ENCODE measurements around the gene TRAPPC2L. TPM values are rescaled to one million over a fixed set of nuclear protein-coding genes. Genes with fewer than 3 reads are reported as not detected.

The TRAPPC2L gene
- total RNA-seq, 1 donor = 43.1 TPM

DNA sequence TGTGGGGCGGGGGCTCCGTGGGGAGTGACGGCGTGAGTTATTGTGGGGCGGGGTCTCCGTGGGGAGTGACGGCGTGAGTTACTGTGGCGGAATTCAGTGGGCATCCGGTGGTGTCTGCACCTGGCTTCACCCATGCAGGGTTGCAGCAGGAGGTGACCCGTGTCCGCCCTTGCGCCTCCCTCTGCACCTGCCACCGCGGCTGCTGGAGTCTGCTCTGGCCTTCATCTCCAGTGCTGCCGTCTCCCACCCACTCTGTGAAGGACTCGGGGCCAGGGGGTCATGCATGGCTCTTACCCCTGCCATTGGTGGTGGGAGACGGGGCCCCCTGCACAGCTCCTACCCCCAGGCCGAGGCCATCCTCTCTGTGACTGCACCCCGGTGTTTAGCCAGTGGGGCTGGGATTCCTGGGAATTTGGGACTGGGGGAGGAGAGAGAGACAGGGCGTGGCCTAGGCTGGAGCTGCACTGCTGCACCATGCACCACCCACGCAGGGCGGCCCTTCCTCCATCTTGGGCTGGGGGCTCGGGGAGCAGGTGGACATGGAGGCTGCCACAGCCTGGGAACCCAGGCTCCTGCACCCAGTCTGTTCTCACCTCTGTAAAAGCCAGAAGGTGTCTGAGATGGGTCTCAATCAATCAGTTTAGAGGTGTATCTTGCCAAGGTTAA is 10.8 kb downstream of the TRAPPC2L start:
- H2AFZ ChIP-seq (ENCODE audit: low read length) = no peak overlapping the region
- no peak overlapping the region for H3K27ac ChIP-seq (ENCODE audit: low read depth, low read length)
- peaks cover 22% of the 10 kb centered on the region for H3K27me3 ChIP-seq (ENCODE audit: insufficient read depth, low read length)
- TF ChIP-seq, protein P1, sequence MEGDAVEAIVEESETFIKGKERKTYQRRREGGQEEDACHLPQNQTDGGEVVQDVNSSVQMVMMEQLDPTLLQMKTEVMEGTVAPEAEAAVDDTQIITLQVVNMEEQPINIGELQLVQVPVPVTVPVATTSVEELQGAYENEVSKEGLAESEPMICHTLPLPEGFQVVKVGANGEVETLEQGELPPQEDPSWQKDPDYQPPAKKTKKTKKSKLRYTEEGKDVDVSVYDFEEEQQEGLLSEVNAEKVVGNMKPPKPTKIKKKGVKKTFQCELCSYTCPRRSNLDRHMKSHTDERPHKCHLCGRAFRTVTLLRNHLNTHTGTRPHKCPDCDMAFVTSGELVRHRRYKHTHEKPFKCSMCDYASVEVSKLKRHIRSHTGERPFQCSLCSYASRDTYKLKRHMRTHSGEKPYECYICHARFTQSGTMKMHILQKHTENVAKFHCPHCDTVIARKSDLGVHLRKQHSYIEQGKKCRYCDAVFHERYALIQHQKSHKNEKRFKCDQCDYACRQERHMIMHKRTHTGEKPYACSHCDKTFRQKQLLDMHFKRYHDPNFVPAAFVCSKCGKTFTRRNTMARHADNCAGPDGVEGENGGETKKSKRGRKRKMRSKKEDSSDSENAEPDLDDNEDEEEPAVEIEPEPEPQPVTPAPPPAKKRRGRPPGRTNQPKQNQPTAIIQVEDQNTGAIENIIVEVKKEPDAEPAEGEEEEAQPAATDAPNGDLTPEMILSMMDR (IDR thresholded peaks at IDR 0.05; ENCODE audit: extremely low read depth, low read depth, low read length) = no peak
- no peak overlapping the region for H3K4me2 ChIP-seq (ENCODE audit: insufficient read depth, low read length)
- no peaks in the 10 kb centered on the region for H3K9me3 ChIP-seq (ENCODE audit: low read depth, low read length)
- no peak for DNase-seq (ENCODE audit: insufficient read length, low spot score, missing footprints)
- H3K4me1 ChIP-seq (ENCODE audit: insufficient read depth, low read length) = no peaks in the 10 kb centered on the region
- H3K36me3 ChIP-seq (ENCODE audit: insufficient read depth, low read length) = no peaks in the 10 kb centered on the region
- H3K4me3 ChIP-seq (ENCODE audit: insufficient read depth, low read length) = no peak overlapping the region
- H4K20me1 ChIP-seq (ENCODE audit: insufficient read depth, low read length) = no peaks in the 10 kb centered on the region
- no peaks in the 10 kb centered on the region for H3K79me2 ChIP-seq (ENCODE audit: insufficient read depth, low read length)

DNA sequence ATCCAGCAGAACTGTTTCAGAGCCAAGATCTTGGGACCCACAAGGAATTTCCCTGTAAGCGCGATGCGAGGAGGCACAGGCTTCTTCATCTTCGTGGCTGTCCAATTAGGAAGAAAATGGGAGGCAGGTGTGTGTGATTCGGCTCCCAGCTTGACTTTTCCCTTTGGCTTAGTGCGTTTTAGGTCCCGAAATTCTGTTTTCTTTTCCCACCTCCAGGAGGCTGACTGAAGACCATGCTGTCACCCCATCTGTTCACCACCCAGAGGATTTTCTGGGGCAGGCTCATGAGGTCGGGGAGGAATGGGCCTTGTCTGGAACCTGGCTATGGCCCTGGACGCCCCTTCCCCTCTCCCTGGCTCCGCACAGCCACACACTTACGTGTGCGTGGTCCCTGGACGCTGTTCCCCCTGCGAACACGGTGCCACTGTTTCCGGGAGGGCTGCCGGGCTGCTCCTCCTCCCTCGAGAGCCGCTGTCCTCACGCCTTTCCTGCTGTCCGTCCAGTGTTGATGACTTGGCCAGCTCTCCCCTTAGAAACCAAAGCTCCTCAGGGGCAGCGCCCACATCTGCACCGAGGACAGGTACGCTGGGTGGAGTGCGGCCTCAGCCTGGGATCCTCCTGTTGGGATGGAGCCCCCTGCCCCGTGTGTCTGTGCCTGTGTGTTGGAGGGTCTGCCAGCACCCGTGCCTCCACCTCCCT is 12.2 kb downstream of the TRAPPC2L start:
- no peak for DNase-seq (ENCODE audit: insufficient read length, low spot score, missing footprints)
- Histone ChIP-seq H3K27me3 (ENCODE audit: insufficient read depth, low read length) (peaks cover 28% of the 10 kb centered on the region), H2AFZ (ENCODE audit: low read length) (no peak overlapping the region), H3K36me3 (ENCODE audit: insufficient read depth, low read length) (no peaks in the 10 kb centered on the region), H4K20me1 (ENCODE audit: insufficient read depth, low read length) (no peaks in the 10 kb centered on the region), H3K79me2 (ENCODE audit: insufficient read depth, low read length) (no peaks in the 10 kb centered on the region), H3K4me1 (ENCODE audit: insufficient read depth, low read length) (no peaks in the 10 kb centered on the region), H3K27ac (ENCODE audit: low read depth, low read length) (no peak overlapping the region), H3K4me3 (ENCODE audit: insufficient read depth, low read length) (no peak overlapping the region), H3K9me3 (ENCODE audit: low read depth, low read length) (no peaks in the 10 kb centered on the region), H3K4me2 (ENCODE audit: insufficient read depth, low read length) (no peak overlapping the region)
- TF ChIP-seq, protein P1 (IDR thresholded peaks at IDR 0.05; ENCODE audit: extremely low read depth, low read depth, low read length) = no peak

DNA sequence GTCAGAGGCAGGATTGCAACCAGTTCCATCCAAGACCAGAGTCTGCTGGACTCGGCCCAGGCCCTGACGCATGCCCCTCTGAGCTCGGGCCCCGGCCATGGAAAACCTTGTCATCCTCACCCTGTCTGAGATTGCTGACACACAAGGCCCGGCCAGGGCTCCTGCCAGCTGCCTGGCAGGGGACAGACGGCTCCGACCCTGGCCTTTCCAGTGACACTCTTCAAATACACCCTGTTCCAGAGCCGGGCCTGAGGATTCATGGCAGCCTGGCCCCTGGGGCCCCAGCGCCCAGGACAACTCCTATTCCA is 12.7 kb downstream of the TRAPPC2L start:
- TF ChIP-seq, protein P1 (IDR thresholded peaks at IDR 0.05; ENCODE audit: extremely low read depth, low read depth, low read length) = no peak
- H3K4me1 ChIP-seq (ENCODE audit: insufficient read depth, low read length) = no peaks in the 10 kb centered on the region
- DNase-seq (ENCODE audit: insufficient read length, low spot score, missing footprints) = no peak
- H3K27ac ChIP-seq (ENCODE audit: low read depth, low read length) = no peak overlapping the region
- no peak overlapping the region for H3K4me2 ChIP-seq (ENCODE audit: insufficient read depth, low read length)
- H4K20me1 ChIP-seq (ENCODE audit: insufficient read depth, low read length) = no peaks in the 10 kb centered on the region
- H2AFZ ChIP-seq (ENCODE audit: low read length) = no peak overlapping the region
- no peaks in the 10 kb centered on the region for H3K9me3 ChIP-seq (ENCODE audit: low read depth, low read length)
- no peaks in the 10 kb centered on the region for H3K79me2 ChIP-seq (ENCODE audit: insufficient read depth, low read length)
- peaks cover 33% of the 10 kb centered on the region for H3K27me3 ChIP-seq (ENCODE audit: insufficient read depth, low read length)
- H3K4me3 ChIP-seq (ENCODE audit: insufficient read depth, low read length) = no peak overlapping the region
- no peaks in the 10 kb centered on the region for H3K36me3 ChIP-seq (ENCODE audit: insufficient read depth, low read length)

DNA sequence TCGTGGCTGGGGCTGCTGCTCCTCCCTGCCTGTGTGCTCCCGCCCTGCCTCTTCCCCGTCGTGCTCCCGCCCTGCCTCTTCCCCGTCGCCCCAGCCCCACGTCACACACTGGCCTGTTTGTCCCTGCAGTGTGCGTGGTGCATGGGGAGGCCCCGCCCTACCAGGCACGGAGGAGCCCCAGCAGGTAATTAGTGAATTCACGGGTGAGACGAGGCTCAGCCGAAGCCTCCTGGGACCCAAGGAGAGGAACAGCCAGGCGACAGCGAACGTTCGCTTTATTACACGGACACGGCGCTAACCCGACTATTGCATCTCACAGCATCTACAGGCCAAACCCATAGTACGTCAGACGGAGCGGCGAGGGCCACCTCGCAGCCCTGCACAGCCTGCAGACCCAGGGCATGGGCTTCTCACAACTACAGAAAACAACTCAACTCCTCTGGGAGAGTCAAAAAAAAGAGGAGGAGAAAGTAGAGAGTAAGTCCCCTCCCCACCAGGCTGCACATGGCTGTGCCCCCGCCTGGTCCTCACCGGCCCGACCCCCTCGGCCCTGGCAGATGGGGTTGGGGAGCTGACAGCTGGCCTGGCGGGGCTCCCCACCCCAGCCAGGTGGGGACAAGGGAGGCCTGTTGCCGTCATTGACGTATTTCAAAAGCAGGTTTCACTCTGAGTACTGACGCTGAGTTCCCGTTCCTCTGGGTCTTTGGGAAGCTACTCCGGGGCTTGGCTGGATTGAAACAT is 13.9 kb downstream of the TRAPPC2L start:
- peak overlapping the region; percentile 43 for H3K4me2 ChIP-seq (ENCODE audit: insufficient read depth, low read length)
- H2AFZ ChIP-seq (ENCODE audit: low read length) = peak overlapping the region; percentile 41
- DNase-seq (ENCODE audit: insufficient read length, low spot score, missing footprints) = no peak
- H3K36me3 ChIP-seq (ENCODE audit: insufficient read depth, low read length) = no peaks in the 10 kb centered on the region
- H3K79me2 ChIP-seq (ENCODE audit: insufficient read depth, low read length) = no peaks in the 10 kb centered on the region
- no peak overlapping the region for H3K27ac ChIP-seq (ENCODE audit: low read depth, low read length)
- H4K20me1 ChIP-seq (ENCODE audit: insufficient read depth, low read length) = no peaks in the 10 kb centered on the region
- no peaks in the 10 kb centered on the region for H3K4me1 ChIP-seq (ENCODE audit: insufficient read depth, low read length)
- peaks cover 35% of the 10 kb centered on the region for H3K27me3 ChIP-seq (ENCODE audit: insufficient read depth, low read length)
- TF ChIP-seq, protein P1 (IDR thresholded peaks at IDR 0.05; ENCODE audit: extremely low read depth, low read depth, low read length) = no peak
- no peaks in the 10 kb centered on the region for H3K9me3 ChIP-seq (ENCODE audit: low read depth, low read length)
- H3K4me3 ChIP-seq (ENCODE audit: insufficient read depth, low read length) = peak overlapping the region; percentile 37

Data from osteoblast (primary cell).